HepG2 (cell line): ENCODE data around the gene WWP2. TPM values are rescaled to one million over a fixed set of nuclear protein-coding genes. Genes with fewer than 3 reads are reported as not detected.
"Not testable (repeated sequence)": the region's sequence is repeated elsewhere in the genome, so short reads cannot be mapped to it uniquely, and the experiment has no call there.

Source experiments
- ATAC-seq: fragments of 200-7000 bp; cut with Tn5 transposase; 3 replicates; pipeline ENCODE4 v1.9.1; 2020; ENCODE audit warnings: mild to moderate bottlenecking, moderate library complexity
- BruUV-seq: library from RNA; stranded (reverse); fragments of 400-500 nt; replicated peaks from 2 replicates; lab custom pipeline; 2021; lab: Mats Ljungman, UMichigan
- CTCF ChIA-PET: fragments of 300-600 bp; formaldehyde crosslinking; extraction: SDS; loops from one replicate; lab custom pipeline; 2021; ENCODE audit warnings: low total read pairs, inconsistent platforms, low intra/inter-chr PET ratio; lab: Yijun Ruan, JAX
- POLR2A ChIA-PET: fragments of 350-600 bp; sonication (Branson Sonifier 250); formaldehyde crosslinking; loops from one replicate; lab custom pipeline; 2020; ENCODE audit warnings: antibody characterized with exemption, inconsistent platforms; lab: Yijun Ruan, JAX
- DNase-seq: peaks from one replicate; pipeline ENCODE4 v3.0.0-alpha.2; 2015; ENCODE audit warnings: low spot score
- FAIRE-seq: peaks from 3 replicates; lab custom pipeline; 2011; peaks lifted over from hg19 to GRCh38; lab: Jason Lieb, UNC
- H2AFZ ChIP-seq: one replicate; pipeline ENCODE4 v1.6.1; 2011; ENCODE audit warnings: low read length, inconsistent platforms
- H3K27ac ChIP-seq: fragments of 300-600 bp; 3 replicates; pipeline ENCODE4 v1.8.0; 2011; ENCODE audit warnings: mixed run types, mild to moderate bottlenecking, mixed read lengths, low read length, inconsistent platforms; ENCODE audit not compliant: insufficient read depth; ENCODE audit errors: extremely low read length
- H3K27me3 ChIP-seq, 2 experiments: fragments of 200-600 bp in 1 of 2; 2 replicates in 1 of 2; 3 replicates in 1 of 2; pipeline versions ENCODE4 v1.6.0 to v1.8.0; 2011; ENCODE audit warnings: low read length in 2 of 2, mild to moderate bottlenecking in 2 of 2, moderate library complexity in 2 of 2, inconsistent platforms in 1 of 2; ENCODE audit not compliant: insufficient read depth in 2 of 2, control insufficient read depth in 1 of 2
- H3K36me3 ChIP-seq, 2 experiments: fragments of 200-600 bp in 1 of 2; replicated peaks in 1 of 2; 2 replicates in 1 of 2; 3 replicates in 1 of 2; pipeline versions ENCODE4 v1.5.1 to v1.8.0; 2011; ENCODE audit warnings: low read length in 2 of 2, inconsistent platforms in 1 of 2; ENCODE audit not compliant: insufficient read depth in 2 of 2, control insufficient read depth in 1 of 2
- H3K4me1 ChIP-seq: 2 replicates; pipeline ENCODE4 v1.5.1; 2012; ENCODE audit warnings: low read length, inconsistent platforms; ENCODE audit not compliant: insufficient read depth
- H3K4me2 ChIP-seq: 2 replicates; pipeline ENCODE4 v1.6.0; 2011; ENCODE audit warnings: low read depth, low read length, inconsistent platforms
- H3K4me3 ChIP-seq, 3 experiments: fragments of 200-600 bp in 1 of 3; sonication (generic), shearing (Covaris generic) in 1 of 3; replicated peaks in 1 of 3; 2 replicates each; pipeline ENCODE4 v1.5.1; 2011 to 2016; ENCODE audit warnings: low read length in 3 of 3, inconsistent platforms in 2 of 3, low read depth in 2 of 3, mild to moderate bottlenecking in 2 of 3, control low read depth in 1 of 3, mixed read lengths in 1 of 3; ENCODE audit not compliant: insufficient read depth in 1 of 3
- H3K79me2 ChIP-seq: one replicate; pipeline ENCODE4 v1.6.1; 2011; ENCODE audit warnings: low read length, inconsistent platforms; ENCODE audit not compliant: insufficient read depth
- H3K9ac ChIP-seq: 2 replicates; pipeline ENCODE4 v1.6.0; 2011; ENCODE audit warnings: mild to moderate bottlenecking, low read depth, low read length, inconsistent platforms; ENCODE audit not compliant: insufficient read depth
- H3K9me3 ChIP-seq: 2 replicates; pipeline ENCODE4 v1.5.1; 2012; ENCODE audit warnings: mild to moderate bottlenecking, low read length
- H4K20me1 ChIP-seq: 2 replicates; pipeline ENCODE4 v1.6.0; 2011; ENCODE audit warnings: inconsistent platforms, mild to moderate bottlenecking, low read length, moderate library complexity; ENCODE audit not compliant: insufficient read depth
- ZNF629 ChIP-seq: sonication (generic); formaldehyde crosslinking; conservative IDR thresholded peaks from 2 replicates; pipeline ENCODE4 v1.5.0; 2020; ENCODE audit warnings: missing genetic modification reagents
- WGBS: methylation state at CpG from one replicate; pipeline ENCODE4 v1.1.6; 2017; ENCODE audit warnings: low lambda C conversion rate; 5-methylcytosine and 5-hydroxymethylcytosine counted together
- in situ Hi-C: cut with HindIII; loops from 2 replicates; pipeline ENCODE4 v1.10.0; 2017; ENCODE audit warnings: low pct_unique_long_range_greater_than_20kb; ENCODE audit not compliant: extremely low pct_ligation_motif_present
- intact Hi-C: fragments of 100-400 bp; cut with micrococcal nuclease; formaldehyde crosslinking; loops from one replicate; pipeline ENCODE4 v1.10.0; 2022; ENCODE audit not compliant: unreplicated experiment
- microRNA counts: library from miRNA; unstranded; fragments of <30 nt; microRNA quantifications from one replicate; lab custom pipeline; 2015
- microRNA-seq: library from miRNA; unstranded; fragments of <30 nt; microRNA quantifications from one replicate; pipeline ENCODE4, GENCODE V29; 2020
- polyA plus RNA-seq, 8 experiments: library from polyadenylated mRNA; depleted of rRNA in 3 of 8; stranded (reverse) in 7 of 8; unstranded in 1 of 8; fragments of >200 nt; fragmentation: Illumina TruSeq in 4 of 8; extraction: Trizol in 4 of 8; gene quantifications; 2 replicates each; pipeline versions ENCODE4 v1.2.1 to v1.2.3, GENCODE V29; 2011 to 2016; ENCODE audit warnings: low read depth in 4 of 8, missing spikeins in 1 of 8, mixed read lengths in 1 of 8; ENCODE audit not compliant: insufficient read depth in 1 of 8
- small RNA-seq, 3 experiments: library from RNA; depleted of rRNA; stranded (forward); fragments of <200 nt; gene quantifications; one replicate each; pipeline ENCODE3, GENCODE V24; 2012; ENCODE audit warnings: low read depth in 2 of 3, low replicate concordance in 1 of 3; ENCODE audit not compliant: insufficient read length in 3 of 3, insufficient read depth in 2 of 3
- total RNA-seq, 5 experiments: library from RNA; depleted of rRNA; stranded (reverse); fragments of >200 nt; fragmentation: Illumina TruSeq; extraction: Trizol; gene quantifications; 2 replicates each; pipeline ENCODE4 v1.2.3, GENCODE V29; 2016; ENCODE audit warnings: low read depth in 1 of 5

The WWP2 gene
- total and polyA plus RNA-seq, 2 of the 13 experiments (the other 11 are each of a cell fraction or from before 2014, with no cell fraction given): 11.4 to 28.2 TPM

GRCh38 chr16:69972120-69972519 is 210.0 kb downstream of the WWP2 start:
- WGBS: 85% methylated on average over 2 of the region's 7 CpGs
- H3K27me3 ChIP-seq, H3K9me3 ChIP-seq, CTCF ChIA-PET, H3K4me2 ChIP-seq, H3K9ac ChIP-seq, in situ Hi-C loops, H3K4me1 ChIP-seq, H3K36me3 ChIP-seq, H3K4me3 ChIP-seq, FAIRE-seq, H4K20me1 ChIP-seq, POLR2A ChIA-PET, H2AFZ ChIP-seq, intact Hi-C loops, BruUV-seq, DNase-seq, H3K27ac ChIP-seq, H3K79me2 ChIP-seq: not testable (repeated sequence)
- peak; percentile 55 for ATAC-seq

- intact Hi-C loops, H3K27ac ChIP-seq, H3K4me1 ChIP-seq, BruUV-seq, H4K20me1 ChIP-seq, ATAC-seq, H3K9ac ChIP-seq, H2AFZ ChIP-seq, H3K36me3 ChIP-seq, in situ Hi-C loops, H3K79me2 ChIP-seq, FAIRE-seq, H3K27me3 ChIP-seq, POLR2A ChIA-PET, DNase-seq, CTCF ChIA-PET, H3K4me2 ChIP-seq, H3K4me3 ChIP-seq, H3K9me3 ChIP-seq: not testable (repeated sequence)
- TF ChIP-seq ZNF629 (CRISPR knock-in tag): 0 out of 2 replicates have a peak, but pooled peaks have one; percentile 14
- 62% methylated on average over 6 of the region's 8 CpGs for whole genome bisulfite sequencing
Measured at GRCh38 chr16:69972935-69973334, 210.8 kb downstream of the WWP2 start.

- H3K4me3 ChIP-seq, H3K79me2 ChIP-seq, in situ Hi-C loops, H3K4me1 ChIP-seq, H3K27ac ChIP-seq, H3K9ac ChIP-seq, H3K9me3 ChIP-seq, DNase-seq, FAIRE-seq, CTCF ChIA-PET, H3K4me2 ChIP-seq, intact Hi-C loops, H3K27me3 ChIP-seq, ATAC-seq, H2AFZ ChIP-seq, H3K36me3 ChIP-seq, H4K20me1 ChIP-seq: not testable (repeated sequence)
- 95% methylated on average over 1 of the region's 1 CpG for WGBS
- POLR2A ChIA-PET: interaction anchor here (0.6 kb wide), 1 partner anchor 164 kb away, joined by 3 read pairs; no protein-coding TSS in a partner anchor
- TSS peak; percentile 42 for BruUV-seq
Measured at GRCh38 chr16:69985196-69985595, 223.1 kb downstream of the WWP2 start.

MicroRNA genes within 50 kb of the gene (microRNA counts, 767-probe panel; counts per million panel counts)
- microRNA hsa-miR-140-3p (lab: Ali Mortazavi, UCI) (not detected), microRNA hsa-miR-140-5p (lab: Ali Mortazavi, UCI) (not detected)

Small RNAs within 50 kb of the gene (microRNA-seq; reads per million reads assigned to microRNA genes)
- 4,557 reads per million, percentile 97 among the genes with 10 or more reads in this experiment for gene MIR140

Small RNAs within 50 kb of the gene (small RNA-seq; reads per million reads assigned to genes)
- 0 reads per million in 3 experiments for gene AC026468.1
- 11.2 to 1,629 (median 382) reads per million in 3 experiments for gene MIR140
- 0 reads per million in 3 experiments for gene RF00091

Other genes with a start within 250 kb of the WWP2 start
- 20.5 and 49.3 TPM in 2 replicates for gene NFAT5, start 196.4 kb upstream of the WWP2 start, total RNA-seq (2016; rRNA removed; fragmentation: Illumina TruSeq; extraction: Trizol)
- 38.4 and 54.3 TPM in 2 replicates for gene NFAT5, start 196.4 kb upstream of the WWP2 start, polyA plus RNA-seq (2011; rRNA removed)
- 1,060 and 1,621 TPM in 2 replicates for gene NQO1, start 35.8 kb upstream of the WWP2 start, total RNA-seq (2016; rRNA removed; fragmentation: Illumina TruSeq; extraction: Trizol)
- gene NQO1, start 35.8 kb upstream of the WWP2 start, polyA plus RNA-seq (2011; rRNA removed): 304 and 464 TPM in 2 replicates
- gene NOB1, start 7.4 kb upstream of the WWP2 start, total RNA-seq (2016; rRNA removed; fragmentation: Illumina TruSeq; extraction: Trizol): 47.1 and 83.5 TPM in 2 replicates
- 159 and 162 TPM in 2 replicates for gene NOB1, start 7.4 kb upstream of the WWP2 start, polyA plus RNA-seq (2011; rRNA removed)
- gene CLEC18A, start 189.0 kb downstream of the WWP2 start, total RNA-seq (2016; rRNA removed; fragmentation: Illumina TruSeq; extraction: Trizol): 0.22 TPM in 1 of 2 replicates, not detected in the other
- gene CLEC18A, start 189.0 kb downstream of the WWP2 start, polyA plus RNA-seq (2011; rRNA removed): 0.42 and 0.72 TPM in 2 replicates